Measurements from ENCODE around the gene CNTNAP5.

DNA sequence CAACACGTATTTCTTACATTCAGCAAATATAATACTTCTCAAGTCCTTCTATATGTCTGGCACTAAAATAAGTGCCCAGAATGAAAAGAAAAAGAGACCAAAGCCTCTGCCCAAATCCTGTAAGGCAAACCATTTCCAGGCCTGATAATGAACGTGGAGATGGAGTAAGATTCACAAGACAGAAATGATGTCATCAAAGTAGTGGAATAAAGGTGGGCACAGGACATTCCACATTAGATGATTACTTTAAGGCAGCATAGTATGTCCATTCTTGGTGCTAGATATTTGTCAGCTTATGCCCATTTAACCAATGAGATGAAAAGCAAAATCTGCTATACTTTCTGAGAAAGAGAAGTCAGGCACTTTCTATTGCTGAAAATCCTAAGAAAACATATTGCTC lies 38.5 kb downstream of the CNTNAP5 start:
- TF ChIP-seq POLR2AphosphoS5 (IDR thresholded peaks at IDR 0.05) = no peak
- TF ChIP-seq, protein P1, sequence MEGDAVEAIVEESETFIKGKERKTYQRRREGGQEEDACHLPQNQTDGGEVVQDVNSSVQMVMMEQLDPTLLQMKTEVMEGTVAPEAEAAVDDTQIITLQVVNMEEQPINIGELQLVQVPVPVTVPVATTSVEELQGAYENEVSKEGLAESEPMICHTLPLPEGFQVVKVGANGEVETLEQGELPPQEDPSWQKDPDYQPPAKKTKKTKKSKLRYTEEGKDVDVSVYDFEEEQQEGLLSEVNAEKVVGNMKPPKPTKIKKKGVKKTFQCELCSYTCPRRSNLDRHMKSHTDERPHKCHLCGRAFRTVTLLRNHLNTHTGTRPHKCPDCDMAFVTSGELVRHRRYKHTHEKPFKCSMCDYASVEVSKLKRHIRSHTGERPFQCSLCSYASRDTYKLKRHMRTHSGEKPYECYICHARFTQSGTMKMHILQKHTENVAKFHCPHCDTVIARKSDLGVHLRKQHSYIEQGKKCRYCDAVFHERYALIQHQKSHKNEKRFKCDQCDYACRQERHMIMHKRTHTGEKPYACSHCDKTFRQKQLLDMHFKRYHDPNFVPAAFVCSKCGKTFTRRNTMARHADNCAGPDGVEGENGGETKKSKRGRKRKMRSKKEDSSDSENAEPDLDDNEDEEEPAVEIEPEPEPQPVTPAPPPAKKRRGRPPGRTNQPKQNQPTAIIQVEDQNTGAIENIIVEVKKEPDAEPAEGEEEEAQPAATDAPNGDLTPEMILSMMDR (IDR thresholded peaks at IDR 0.05) = no peak

Measured in esophagus muscularis mucosa (tissue), 3 donors.